C4-2B (cell line): ENCODE results near the gene NCK2.

ENCODE experiments used
- H3K27ac ChIP-seq: fragments of 450-650 bp; 2 replicates; pipeline ENCODE4 v1.5.1; 2017
- CTCF ChIP-seq: fragments of 450-650 bp; conservative IDR thresholded peaks from 2 replicates; pipeline ENCODE4 v1.5.1; 2017; ENCODE audit warnings: mild to moderate bottlenecking
- ZFX ChIP-seq: fragments of 450-650 bp; IDR thresholded peaks from 2 replicates; pipeline ENCODE4 v1.6.1; 2017

Gene NCK2

GRCh38 chr2:105778080-105778607, 33.4 kb downstream of the NCK2 start:
- no peak overlapping the region for H3K27ac ChIP-seq
- TF ChIP-seq ZFX, result no peak
- TF ChIP-seq CTCF, result no peak

GRCh38 chr2:105779394-105779793, 34.7 kb downstream of the NCK2 start:
- H3K27ac ChIP-seq, result no peak overlapping the region
- no peak for TF ChIP-seq ZFX
- TF ChIP-seq CTCF, result no peak

- no peak overlapping the region for H3K27ac ChIP-seq
- TF ChIP-seq ZFX, result no peak
- no peak for TF ChIP-seq CTCF
Observed at GRCh38 chr2:105780606-105781005, 35.9 kb downstream of the NCK2 start.

GRCh38 chr2:105781274-105781978, 36.7 kb downstream of the NCK2 start:
- TF ChIP-seq CTCF (no peak), ZFX (no peak)
- no peak overlapping the region for H3K27ac ChIP-seq

GRCh38 chr2:105782123-105782522, 37.4 kb downstream of the NCK2 start:
- no peak overlapping the region for H3K27ac ChIP-seq
- no peak for TF ChIP-seq CTCF

- no peak for TF ChIP-seq ZFX
- TF ChIP-seq CTCF, result no peak
- no peak overlapping the region for H3K27ac ChIP-seq
Observed at GRCh38 chr2:105782646-105783045, 37.9 kb downstream of the NCK2 start.

- TF ChIP-seq CTCF (no peak), ZFX (no peak)
- no peak overlapping the region for H3K27ac ChIP-seq
Observed at GRCh38 chr2:105783151-105783738, 38.5 kb downstream of the NCK2 start.
